Retinal pigment epithelial cell (primary cell): Measurements from ENCODE around the gene LOXL3.

ENCODE experiments used
- DNase-seq: peaks from one replicate; pipeline ENCODE4 v3.0.0-alpha.2; 2010; ENCODE audit warnings: low read depth
- H3K4me3 ChIP-seq: 2 replicates; pipeline ENCODE4 v1.5.1; 2011; ENCODE audit warnings: mild to moderate bottlenecking, low read length, control low read depth, moderate library complexity
- CTCF ChIP-seq: conservative IDR thresholded peaks from 2 replicates; pipeline ENCODE4 v1.5.1; 2011; ENCODE audit warnings: low read depth, low read length, control low read depth, inconsistent platforms

LOXL3 gene

GRCh38 chr2:74573747-74574562 lies 20.2 kb upstream of the LOXL3 start:
- no peak for DNase-seq
- no peak overlapping the region for H3K4me3 ChIP-seq
- no peak for TF ChIP-seq CTCF

- TF ChIP-seq CTCF = peak; percentile 20
- DNase-seq = no peak
- no peak overlapping the region for H3K4me3 ChIP-seq
These were observed 18.6 kb upstream of the LOXL3 start for GRCh38 chr2:74572178-74572925.

GRCh38 chr2:74571058-74571457 lies 17.3 kb upstream of the LOXL3 start:
- no peak for TF ChIP-seq CTCF
- H3K4me3 ChIP-seq = no peak overlapping the region
- DNase-seq = no peak

GRCh38 chr2:74569686-74570085 lies 15.9 kb upstream of the LOXL3 start:
- TF ChIP-seq CTCF = no peak
- H3K4me3 ChIP-seq = no peak overlapping the region
- no peak for DNase-seq

- DNase-seq = peak; percentile 77
- TF ChIP-seq CTCF = no peak
These were observed 14.1 kb upstream of the LOXL3 start for GRCh38 chr2:74567881-74568280.

GRCh38 chr2:74566754-74567085 lies 13.0 kb upstream of the LOXL3 start:
- no peak overlapping the region for H3K4me3 ChIP-seq
- peak; percentile 79 for DNase-seq
- TF ChIP-seq CTCF = no peak

More at GRCh38 chr2:74567881-74568280, 14.1 kb upstream of the LOXL3 start:
- H3K4me3 ChIP-seq = no peak overlapping the region
